DND-41 (cell line): ENCODE data around the gene CAMTA2.

Experiments
- CTCF ChIP-seq: IDR thresholded peaks from 2 replicates; pipeline ENCODE4 v1.5.1; 2012; ENCODE audit warnings: borderline replicate concordance, low read length, moderate library complexity, mild to moderate bottlenecking; ENCODE audit not compliant: poor library complexity, severe bottlenecking; ENCODE audit errors: extremely low read depth
- EZH2 ChIP-seq: IDR thresholded peaks from 3 replicates; pipeline ENCODE4 v1.6.1; 2012; ENCODE audit warnings: borderline replicate concordance, low read depth, mild to moderate bottlenecking, moderate library complexity, low read length, inconsistent platforms; ENCODE audit not compliant: severe bottlenecking

DNA sequence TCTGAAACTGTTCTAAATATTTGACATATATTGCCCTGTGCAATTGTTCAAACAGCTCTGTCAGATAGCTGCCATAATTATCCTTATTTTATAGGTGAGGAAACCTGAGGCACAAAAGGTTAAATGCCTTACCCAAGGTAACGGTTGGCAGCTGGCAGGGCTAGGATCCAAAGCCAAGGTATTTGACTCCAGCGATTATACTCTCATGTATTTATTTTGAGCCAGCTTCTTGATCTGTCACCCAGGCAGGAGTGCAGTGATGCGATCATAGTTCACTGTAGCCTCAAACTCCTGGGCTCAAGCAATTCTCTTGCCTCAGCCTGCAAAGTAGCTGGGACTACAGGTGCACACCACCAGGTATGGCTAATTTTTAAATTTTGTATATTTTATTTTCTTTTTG, 29.4 kb downstream of the CAMTA2 start:
- TF ChIP-seq EZH2 (no peak), CTCF (no peak)
